HCT116 (cell line): ENCODE measurements around the gene TMEM59L. TPM values are rescaled to one million over a fixed set of nuclear protein-coding genes. Genes with fewer than 3 reads are reported as not detected.

Experiments used
- ATAC-seq: fragments of 200-7000 bp; cut with Tn5 transposase; 2 replicates; pipeline ENCODE4 v1.9.1; 2020; ENCODE audit warnings: mild to moderate bottlenecking, moderate library complexity
- BruUV-seq: library from RNA; stranded (reverse); fragments of 400-500 nt; replicated peaks from 2 replicates; lab custom pipeline; 2021; lab: Mats Ljungman, UMichigan
- CTCF ChIA-PET: fragments of 300-600 bp; sonication (Branson Sonifier 250); formaldehyde crosslinking; loops from one replicate; lab custom pipeline; 2021; ENCODE audit warnings: antibody characterized with exemption; lab: Charles Lee
- POLR2A ChIA-PET: fragments of 300-600, 350-600 bp; sonication (Branson Sonifier 250); formaldehyde crosslinking; loops from one replicate; lab custom pipeline; 2021; ENCODE audit warnings: antibody characterized with exemption; lab: Charles Lee
- RAD21 ChIA-PET, 2 experiments: fragments of 300-600 bp; sonication (Branson Sonifier 250); formaldehyde crosslinking; loops; one replicate each; lab custom pipeline; 2023; ENCODE audit warnings: low total read pairs in 2 of 2; ENCODE audit not compliant: uncharacterized antibody in 2 of 2, unreplicated experiment in 2 of 2, low non-redundant PET in 1 of 2; lab: Charles Lee
- DNase-seq: peaks from one replicate; pipeline ENCODE4 v3.0.0-alpha.2; 2010; ENCODE audit warnings: low read depth, low spot score
- H2AFZ ChIP-seq: fragments of 200-600 bp; shearing (Covaris generic), sonication (generic); 2 replicates; pipeline ENCODE4 v1.6.1; 2017; ENCODE audit warnings: low read depth, mixed run types, mixed read lengths, antibody characterized with exemption, low read length; ENCODE audit not compliant: poor library complexity, severe bottlenecking
- H3K27ac ChIP-seq: 2 replicates; pipeline ENCODE4 v1.5.1; 2012; ENCODE audit warnings: low read depth, low read length
- H3K27me3 ChIP-seq: fragments of 200-600 bp; sonication (generic); 2 replicates; pipeline ENCODE4 v1.6.1; 2016; ENCODE audit warnings: mixed run types, low read length, mixed read lengths; ENCODE audit not compliant: insufficient read depth
- H3K36me3 ChIP-seq, 2 experiments: fragments of 200-500 bp in 1 of 2; fragments of 200-600 bp in 1 of 2; sonication (Bioruptor generic) in 1 of 2; sonication (generic) in 1 of 2; 2 replicates each; pipeline versions ENCODE4 v1.5.1 to v1.6.1; 2014 to 2016; ENCODE audit warnings: low read length in 2 of 2, inconsistent platforms in 1 of 2, mixed read lengths in 1 of 2, mixed run types in 1 of 2; ENCODE audit not compliant: insufficient read depth in 2 of 2, control insufficient read depth in 1 of 2
- H3K4me1 ChIP-seq, 2 experiments: fragments of 200-600 bp in 1 of 2; sonication (generic) in 1 of 2; 2 replicates each; pipeline versions ENCODE4 v1.5.1 to v1.6.1; 2012 to 2017; ENCODE audit warnings: low read length in 2 of 2, inconsistent platforms in 1 of 2, mild to moderate bottlenecking in 1 of 2, mixed read lengths in 1 of 2, mixed run types in 1 of 2, moderate library complexity in 1 of 2; ENCODE audit not compliant: insufficient read depth in 2 of 2, control insufficient read depth in 1 of 2
- H3K4me2 ChIP-seq: fragments of 200-600 bp; sonication (generic); 2 replicates; pipeline ENCODE4 v1.6.1; 2017; ENCODE audit warnings: mixed run types, low read length, mixed read lengths
- H3K4me3 ChIP-seq, 2 experiments: fragments of 200-600 bp in 1 of 2; sonication (generic) in 1 of 2; replicated peaks in 1 of 2; 2 replicates each; pipeline ENCODE4 v1.5.1; 2011 to 2016; ENCODE audit warnings: low read length in 2 of 2, control low read depth in 1 of 2, low read depth in 1 of 2, mild to moderate bottlenecking in 1 of 2, mixed read lengths in 1 of 2, mixed run types in 1 of 2
- H3K79me2 ChIP-seq: fragments of 200-600 bp; sonication (generic); 2 replicates; pipeline ENCODE4 v1.6.1; 2017; ENCODE audit warnings: mild to moderate bottlenecking, mixed run types, low read length, moderate library complexity, mixed read lengths; ENCODE audit not compliant: insufficient read depth
- H3K9ac ChIP-seq: fragments of 200-600 bp; sonication (generic); 2 replicates; pipeline ENCODE4 v1.6.1; 2016; ENCODE audit warnings: low read length, mixed read lengths
- H3K9me2 ChIP-seq: fragments of 200-600 bp; sonication (generic), shearing (Covaris generic); 2 replicates; pipeline ENCODE4 v1.6.1; 2017; ENCODE audit warnings: mixed run types, mild to moderate bottlenecking, moderate library complexity; ENCODE audit not compliant: insufficient read depth
- H3K9me3 ChIP-seq, 2 experiments: fragments of 200-500 bp in 1 of 2; fragments of 200-600 bp in 1 of 2; sonication (Bioruptor generic) in 1 of 2; sonication (generic) in 1 of 2; 2 replicates each; pipeline ENCODE4 v1.6.1; 2014 to 2017; ENCODE audit warnings: low read length in 2 of 2, mixed read lengths in 2 of 2, inconsistent platforms in 1 of 2, low read depth in 1 of 2, mild to moderate bottlenecking in 1 of 2, mixed run types in 1 of 2, moderate library complexity in 1 of 2; ENCODE audit not compliant: control insufficient read depth in 1 of 2, insufficient read depth in 1 of 2
- H4K20me1 ChIP-seq: fragments of 200-600 bp; sonication (generic), shearing (Covaris generic); 2 replicates; pipeline ENCODE4 v1.6.1; 2017; ENCODE audit warnings: mixed run types, mild to moderate bottlenecking, moderate library complexity; ENCODE audit not compliant: insufficient read depth
- SIN3A ChIP-seq: IDR thresholded peaks from 2 replicates; pipeline ENCODE4 v1.6.1; 2012; ENCODE audit warnings: low read depth
- intact Hi-C: fragments of 100-400 bp; cut with micrococcal nuclease; formaldehyde crosslinking; loops from 2 replicates; pipeline ENCODE4 v1.10.0; 2022
- total RNA-seq: library from RNA; stranded (reverse); gene quantifications from one replicate; pipeline ENCODE4 v1.2.1, GENCODE V29; 2021; ENCODE audit not compliant: unreplicated experiment
- TF ChIP-seq, protein P1 (sequence below), 3 experiments: fragments of 200-600 bp in 1 of 3; sonication (generic) in 1 of 3; IDR thresholded peaks in 2 of 3; conservative IDR thresholded peaks in 1 of 3; 2 replicates each; pipeline ENCODE4 v1.5.1; 2012 to 2017; ENCODE audit warnings: low read depth in 2 of 3, low read length in 2 of 3, antibody characterized with exemption in 1 of 3, borderline replicate concordance in 1 of 3, control low read depth in 1 of 3, mild to moderate bottlenecking in 1 of 3, mixed read lengths in 1 of 3, mixed run types in 1 of 3, moderate library complexity in 1 of 3; ENCODE audit not compliant: insufficient read depth in 1 of 3
- TF ChIP-seq, protein P2 (sequence below): IDR thresholded peaks from 2 replicates; pipeline ENCODE4 v1.6.1; 2012

Gene TMEM59L
- total RNA-seq, 1 experiment from 2014 or later: 14.3 TPM

DNA sequence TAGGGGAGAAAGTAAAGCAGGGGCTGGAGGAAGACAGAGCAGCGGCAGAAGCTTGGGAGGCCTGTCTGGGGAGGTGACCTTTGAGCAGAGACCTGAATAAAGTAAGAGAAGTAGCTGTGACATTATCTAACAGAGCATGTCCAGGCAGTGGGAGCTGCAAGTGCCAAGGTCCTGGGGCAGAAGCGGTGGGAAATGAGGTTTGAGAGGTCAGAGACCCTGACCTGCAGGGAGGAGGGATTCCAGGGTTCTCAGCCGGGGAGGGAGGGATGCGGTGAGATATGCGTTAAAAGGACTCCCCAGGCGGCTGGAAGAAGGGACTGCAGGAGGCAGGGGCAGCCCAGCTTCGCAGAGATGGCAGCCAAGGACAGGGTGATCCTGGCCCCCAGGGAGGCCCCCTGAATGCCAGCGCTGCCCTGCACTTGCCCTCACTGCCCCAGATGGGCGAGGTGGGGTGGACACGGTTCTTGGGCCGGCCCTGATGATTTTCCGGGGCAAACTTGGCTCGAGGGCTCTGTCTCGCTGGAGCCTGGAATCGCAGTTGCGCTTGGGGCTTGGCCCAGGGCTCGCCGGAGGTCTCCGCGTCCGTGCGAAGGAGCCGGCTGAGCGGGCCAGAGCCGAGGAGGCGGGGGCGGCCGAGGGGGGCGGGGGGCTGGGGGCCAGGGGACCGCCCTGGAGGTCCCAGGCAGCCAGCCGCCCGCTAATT is 9.3 kb upstream of the TMEM59L start:
- Histone ChIP-seq H3K79me2 (no peaks in the 10 kb centered on the region), H3K9me2 (no peaks in the 10 kb centered on the region), H3K4me3 (no peak overlapping the region), H3K9ac (no peak overlapping the region), H3K36me3 (no peaks in the 10 kb centered on the region), H3K27ac (peak overlapping the region; percentile 17; the same call in 1 of the 2 replicates)
- intact Hi-C loops: no loop called here
- ATAC-seq (no peak), DNase-seq (no peak)
- ChIA-PET CTCF (interaction anchor here (1.4 kb wide), 1 partner anchor 9 kb away, joined by 4 read pairs; no protein-coding TSS in a partner anchor), RAD21 (no interaction called here)
- TF ChIP-seq, protein P1, sequence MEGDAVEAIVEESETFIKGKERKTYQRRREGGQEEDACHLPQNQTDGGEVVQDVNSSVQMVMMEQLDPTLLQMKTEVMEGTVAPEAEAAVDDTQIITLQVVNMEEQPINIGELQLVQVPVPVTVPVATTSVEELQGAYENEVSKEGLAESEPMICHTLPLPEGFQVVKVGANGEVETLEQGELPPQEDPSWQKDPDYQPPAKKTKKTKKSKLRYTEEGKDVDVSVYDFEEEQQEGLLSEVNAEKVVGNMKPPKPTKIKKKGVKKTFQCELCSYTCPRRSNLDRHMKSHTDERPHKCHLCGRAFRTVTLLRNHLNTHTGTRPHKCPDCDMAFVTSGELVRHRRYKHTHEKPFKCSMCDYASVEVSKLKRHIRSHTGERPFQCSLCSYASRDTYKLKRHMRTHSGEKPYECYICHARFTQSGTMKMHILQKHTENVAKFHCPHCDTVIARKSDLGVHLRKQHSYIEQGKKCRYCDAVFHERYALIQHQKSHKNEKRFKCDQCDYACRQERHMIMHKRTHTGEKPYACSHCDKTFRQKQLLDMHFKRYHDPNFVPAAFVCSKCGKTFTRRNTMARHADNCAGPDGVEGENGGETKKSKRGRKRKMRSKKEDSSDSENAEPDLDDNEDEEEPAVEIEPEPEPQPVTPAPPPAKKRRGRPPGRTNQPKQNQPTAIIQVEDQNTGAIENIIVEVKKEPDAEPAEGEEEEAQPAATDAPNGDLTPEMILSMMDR (IDR thresholded peaks at IDR 0.05 in 2 of 3, conservative IDR thresholded peaks at IDR 0.05 in 1 of 3; ENCODE audit: borderline replicate concordance in 1 of 3, insufficient read depth in 1 of 3, low read depth in 2 of 3, low read length in 2 of 3): no peak
- TF ChIP-seq, protein P2, sequence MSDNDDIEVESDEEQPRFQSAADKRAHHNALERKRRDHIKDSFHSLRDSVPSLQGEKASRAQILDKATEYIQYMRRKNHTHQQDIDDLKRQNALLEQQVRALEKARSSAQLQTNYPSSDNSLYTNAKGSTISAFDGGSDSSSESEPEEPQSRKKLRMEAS: no peak
- TF ChIP-seq SIN3A: no peak
- TF ChIP-seq, all 23 proteins: peak for 0
- H3K4me1 ChIP-seq: peaks cover 15 to 17% of the 10 kb centered on the region in 2 experiments
- BruUV-seq: no TSS peak
- H4K20me1 ChIP-seq: no peaks in the 10 kb centered on the region
- H2AFZ ChIP-seq: no peak overlapping the region
- H3K4me2 ChIP-seq: no peak overlapping the region
- no peaks in the 10 kb centered on the region for H3K9me3 ChIP-seq
- POLR2A ChIA-PET: no interaction called here
- H3K27me3 ChIP-seq: peaks cover 4% of the 10 kb centered on the region; the same call in 1 of the 2 replicates
